Duodenal mucosa (tissue), 2 donors: ENCODE data around the gene PUM1.
A peak's percentile ranks its signal among the peaks of the same experiment; 100 is the strongest.

Source experiments
- H3K27ac ChIP-seq: one replicate; pipeline ENCODE4 v1.7.0; 2013; ENCODE audit warnings: low read depth, low read length
- H3K27me3 ChIP-seq, 2 donors: one replicate each; pipeline ENCODE4 v1.7.0; 2013; ENCODE audit warnings: low read length in 2 of 2, control low read depth in 1 of 2; ENCODE audit not compliant: insufficient read depth in 2 of 2, control insufficient read depth in 1 of 2
- H3K36me3 ChIP-seq, 2 donors: one replicate each; pipeline ENCODE4 v1.7.0; 2013; ENCODE audit warnings: low read length in 2 of 2, control low read depth in 1 of 2; ENCODE audit not compliant: insufficient read depth in 2 of 2, control insufficient read depth in 1 of 2
- H3K4me1 ChIP-seq, 2 donors: one replicate each; pipeline ENCODE4 v1.7.0; 2013; ENCODE audit warnings: low read length in 2 of 2, control low read depth in 1 of 2; ENCODE audit not compliant: insufficient read depth in 2 of 2, control insufficient read depth in 1 of 2
- H3K4me3 ChIP-seq, 2 donors: one replicate each; pipeline ENCODE4 v1.7.0; 2013; ENCODE audit warnings: low read length in 2 of 2, low read depth in 1 of 2
- H3K9ac ChIP-seq, 2 donors: one replicate each; pipeline ENCODE4 v1.7.0; 2013; ENCODE audit warnings: low read length in 2 of 2, low read depth in 1 of 2
- H3K9me3 ChIP-seq, 2 donors: one replicate each; pipeline ENCODE4 v1.7.0; 2013; ENCODE audit warnings: low read length in 2 of 2, control low read depth in 1 of 2; ENCODE audit not compliant: control insufficient read depth in 1 of 2

Gene PUM1, protein sequence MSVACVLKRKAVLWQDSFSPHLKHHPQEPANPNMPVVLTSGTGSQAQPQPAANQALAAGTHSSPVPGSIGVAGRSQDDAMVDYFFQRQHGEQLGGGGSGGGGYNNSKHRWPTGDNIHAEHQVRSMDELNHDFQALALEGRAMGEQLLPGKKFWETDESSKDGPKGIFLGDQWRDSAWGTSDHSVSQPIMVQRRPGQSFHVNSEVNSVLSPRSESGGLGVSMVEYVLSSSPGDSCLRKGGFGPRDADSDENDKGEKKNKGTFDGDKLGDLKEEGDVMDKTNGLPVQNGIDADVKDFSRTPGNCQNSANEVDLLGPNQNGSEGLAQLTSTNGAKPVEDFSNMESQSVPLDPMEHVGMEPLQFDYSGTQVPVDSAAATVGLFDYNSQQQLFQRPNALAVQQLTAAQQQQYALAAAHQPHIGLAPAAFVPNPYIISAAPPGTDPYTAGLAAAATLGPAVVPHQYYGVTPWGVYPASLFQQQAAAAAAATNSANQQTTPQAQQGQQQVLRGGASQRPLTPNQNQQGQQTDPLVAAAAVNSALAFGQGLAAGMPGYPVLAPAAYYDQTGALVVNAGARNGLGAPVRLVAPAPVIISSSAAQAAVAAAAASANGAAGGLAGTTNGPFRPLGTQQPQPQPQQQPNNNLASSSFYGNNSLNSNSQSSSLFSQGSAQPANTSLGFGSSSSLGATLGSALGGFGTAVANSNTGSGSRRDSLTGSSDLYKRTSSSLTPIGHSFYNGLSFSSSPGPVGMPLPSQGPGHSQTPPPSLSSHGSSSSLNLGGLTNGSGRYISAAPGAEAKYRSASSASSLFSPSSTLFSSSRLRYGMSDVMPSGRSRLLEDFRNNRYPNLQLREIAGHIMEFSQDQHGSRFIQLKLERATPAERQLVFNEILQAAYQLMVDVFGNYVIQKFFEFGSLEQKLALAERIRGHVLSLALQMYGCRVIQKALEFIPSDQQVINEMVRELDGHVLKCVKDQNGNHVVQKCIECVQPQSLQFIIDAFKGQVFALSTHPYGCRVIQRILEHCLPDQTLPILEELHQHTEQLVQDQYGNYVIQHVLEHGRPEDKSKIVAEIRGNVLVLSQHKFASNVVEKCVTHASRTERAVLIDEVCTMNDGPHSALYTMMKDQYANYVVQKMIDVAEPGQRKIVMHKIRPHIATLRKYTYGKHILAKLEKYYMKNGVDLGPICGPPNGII

DNA sequence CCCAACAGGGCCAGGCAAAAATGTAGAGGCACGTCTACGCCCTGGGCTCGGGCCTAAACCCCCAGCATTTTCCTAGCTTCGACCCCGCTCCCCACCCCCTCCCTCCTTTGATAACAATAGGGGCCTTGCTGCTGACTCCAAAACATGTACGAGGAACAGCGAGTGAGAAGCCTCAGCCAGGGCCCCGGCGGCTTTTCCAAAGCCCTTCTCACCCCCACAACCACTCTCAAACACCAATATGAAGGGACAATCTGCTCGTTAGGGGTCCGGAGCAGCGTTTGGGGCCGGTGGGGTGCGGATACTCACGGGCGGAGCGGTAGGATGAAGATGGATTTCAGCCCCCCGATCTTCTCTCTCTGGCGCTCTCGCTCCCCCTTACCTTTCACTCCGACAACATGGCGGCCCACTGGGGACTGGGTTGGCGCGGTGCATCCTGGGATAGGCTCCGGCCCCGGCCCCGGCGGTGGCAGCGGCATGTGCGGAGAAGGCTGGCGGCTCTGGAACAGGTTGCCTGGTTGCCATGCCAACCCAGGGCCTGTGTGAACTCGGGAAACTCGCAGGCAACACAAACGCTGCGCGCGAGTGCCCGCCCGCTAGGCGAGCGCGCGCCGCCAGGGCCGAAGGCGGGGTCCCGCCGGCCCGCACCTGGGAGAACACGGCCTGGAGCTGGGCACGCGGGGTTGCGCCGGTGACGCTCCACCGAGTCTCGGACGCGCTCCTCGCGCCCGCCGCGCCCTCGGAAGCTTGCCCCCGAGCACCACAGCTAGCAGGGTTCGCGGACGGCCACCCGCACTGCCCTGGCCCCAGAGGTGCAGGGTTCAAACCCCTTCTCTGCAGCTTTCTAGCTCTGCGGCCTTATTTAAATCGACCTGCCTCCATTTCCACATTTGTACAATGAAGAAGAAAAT is at the start of gene PUM1:
TSS of gene PUM1 (minus strand) at position 408 of the 908 bp plus-strand sequence. CDS start 6,151 bp downstream, outside the sequence.
- H3K36me3 ChIP-seq, result no peaks in the 10 kb centered on the region
- no peaks in the 10 kb centered on the region for H3K9me3 ChIP-seq

DNA sequence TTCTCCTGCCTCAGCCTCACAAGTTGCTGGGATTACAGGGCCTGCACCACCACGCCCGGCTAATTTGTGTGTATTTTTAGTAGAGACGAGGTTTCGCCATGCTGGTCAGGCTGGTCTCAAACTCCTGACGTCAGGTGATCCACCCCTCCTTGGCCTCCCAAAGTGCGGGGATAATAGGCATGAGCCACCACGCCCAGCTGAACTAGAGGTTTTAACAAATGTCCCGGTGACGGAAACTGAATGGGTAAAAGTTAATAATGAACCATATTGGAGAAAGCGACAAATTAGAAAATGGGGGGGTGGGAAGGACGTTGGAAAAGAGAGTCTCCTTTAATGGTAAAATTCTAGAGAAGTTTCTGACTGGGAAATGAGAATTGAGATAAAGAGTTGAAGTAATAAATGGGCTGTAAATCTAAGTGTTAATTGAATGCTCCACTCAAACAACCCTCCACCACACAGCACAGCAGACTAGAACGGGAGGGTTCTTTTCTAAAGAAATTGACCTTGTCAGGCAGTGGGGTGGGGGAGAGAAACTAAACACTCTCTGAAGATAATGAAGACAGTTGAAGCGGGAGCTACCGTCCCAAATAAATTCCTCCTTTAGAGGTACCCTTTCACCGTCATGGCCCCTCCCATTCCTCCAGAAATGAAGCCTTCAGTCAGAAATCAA is 46.9 kb upstream of the PUM1 start:
- H3K9me3 ChIP-seq, result no peaks in the 10 kb centered on the region
- H3K36me3 ChIP-seq, result no peaks in the 10 kb centered on the region
- H3K27me3 ChIP-seq, result no peaks in the 10 kb centered on the region
- no peak overlapping the region for H3K4me3 ChIP-seq
- no peaks in the 10 kb centered on the region for H3K4me1 ChIP-seq
- H3K9ac ChIP-seq, result no peak overlapping the region
- no peak overlapping the region for H3K27ac ChIP-seq

More for the DNA sequence above, at the start of gene PUM1:
- H3K4me1 ChIP-seq, result peaks cover 19 to 34% of the 10 kb centered on the region in 2 donors
- H3K4me3 ChIP-seq, result peak within 1 kb of the TSS; percentile 90 to 99
- no peaks in the 10 kb centered on the region for H3K27me3 ChIP-seq
- H3K9ac ChIP-seq, result peak within 1 kb of the TSS; percentile 91 to 98
- H3K27ac ChIP-seq, result peak within 1 kb of the TSS; percentile 82

DNA sequence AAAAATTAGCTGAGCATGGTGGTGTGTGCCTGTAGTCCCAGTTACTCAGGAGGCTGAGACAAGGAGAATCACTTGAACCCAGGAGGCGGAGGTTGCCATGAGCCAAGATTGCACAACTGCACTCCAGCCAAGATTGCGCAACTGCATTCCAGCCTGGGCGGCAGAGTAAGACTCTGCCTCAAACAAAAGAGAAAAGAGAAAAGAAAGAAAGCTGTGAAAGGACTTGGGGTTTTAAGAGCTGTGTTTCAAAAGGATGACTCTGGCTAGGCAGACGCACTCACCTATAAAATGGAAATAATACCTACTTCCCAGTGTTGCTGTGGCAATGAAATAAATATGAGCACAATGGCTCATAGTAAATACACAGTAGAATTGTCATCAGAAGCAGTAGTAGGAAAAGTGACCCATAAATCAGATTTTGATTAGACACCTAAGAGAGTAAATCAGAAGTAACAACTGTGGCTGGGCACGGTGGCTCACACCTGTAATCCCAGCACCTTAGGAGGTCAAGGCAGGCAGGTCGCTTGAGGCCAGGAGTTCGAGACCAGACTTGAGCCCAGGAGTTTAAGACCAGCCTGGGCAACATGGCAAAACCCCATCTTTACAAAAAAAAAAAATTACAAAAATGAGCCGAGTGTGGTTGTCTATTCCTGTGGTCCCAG is 45.9 kb upstream of the PUM1 start:
- Histone ChIP-seq H3K9ac (no peak overlapping the region), H3K27ac (no peak overlapping the region)

DNA sequence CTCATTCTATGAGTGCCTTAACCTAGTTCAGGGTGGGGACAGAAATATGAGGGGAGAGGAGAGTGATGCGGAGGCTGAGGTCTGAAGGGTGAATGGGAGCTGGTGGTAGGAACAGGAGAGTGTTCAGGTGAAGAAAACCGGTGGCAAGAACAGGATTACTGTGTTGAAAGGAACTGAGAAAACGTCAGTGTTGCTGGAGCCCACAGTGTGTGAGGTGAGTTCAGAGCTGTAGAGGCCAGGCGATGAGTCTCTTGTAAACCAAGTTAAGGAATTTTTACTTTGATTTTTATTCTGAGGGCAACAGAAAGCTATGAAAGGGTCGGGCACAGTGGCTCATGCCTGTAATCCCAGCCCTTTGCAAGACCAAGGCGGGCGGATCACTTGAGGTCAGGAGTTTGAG is 45.3 kb upstream of the PUM1 start:
- H3K27me3 ChIP-seq, result no peaks in the 10 kb centered on the region
- no peaks in the 10 kb centered on the region for H3K9me3 ChIP-seq
- no peak overlapping the region for H3K9ac ChIP-seq
- no peak overlapping the region for H3K27ac ChIP-seq
- no peaks in the 10 kb centered on the region for H3K4me1 ChIP-seq
- no peak overlapping the region for H3K4me3 ChIP-seq
- H3K36me3 ChIP-seq, result no peaks in the 10 kb centered on the region

More for the DNA sequence above, 45.9 kb upstream of the PUM1 start:
- Histone ChIP-seq H3K27me3 (no peaks in the 10 kb centered on the region), H3K9me3 (no peaks in the 10 kb centered on the region), H3K36me3 (no peaks in the 10 kb centered on the region), H3K4me3 (no peak overlapping the region), H3K4me1 (no peaks in the 10 kb centered on the region)

DNA sequence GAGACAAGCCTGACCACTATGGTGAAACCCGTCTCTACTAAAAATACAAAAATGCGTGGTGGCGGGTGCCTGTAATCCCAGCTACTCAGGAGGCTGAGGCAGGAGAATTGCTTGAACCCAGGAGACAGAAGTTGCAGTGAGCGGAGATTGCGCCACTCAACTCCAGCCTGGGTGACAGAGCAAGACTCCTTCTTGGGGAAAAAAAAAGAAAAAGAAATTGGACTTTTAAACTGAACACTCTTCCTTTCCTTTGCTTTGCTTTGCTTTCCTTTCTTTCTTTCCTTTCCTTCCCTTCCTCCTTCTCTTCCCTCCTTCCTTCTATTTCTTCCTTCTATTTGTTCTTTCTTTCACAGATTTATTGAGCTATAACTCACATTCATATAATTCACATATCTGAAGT is 43.3 kb upstream of the PUM1 start:
- Histone ChIP-seq H3K4me1 (no peaks in the 10 kb centered on the region), H3K9ac (no peak overlapping the region), H3K27me3 (no peaks in the 10 kb centered on the region), H3K4me3 (no peak overlapping the region), H3K36me3 (no peaks in the 10 kb centered on the region), H3K9me3 (no peaks in the 10 kb centered on the region), H3K27ac (no peak overlapping the region)

DNA sequence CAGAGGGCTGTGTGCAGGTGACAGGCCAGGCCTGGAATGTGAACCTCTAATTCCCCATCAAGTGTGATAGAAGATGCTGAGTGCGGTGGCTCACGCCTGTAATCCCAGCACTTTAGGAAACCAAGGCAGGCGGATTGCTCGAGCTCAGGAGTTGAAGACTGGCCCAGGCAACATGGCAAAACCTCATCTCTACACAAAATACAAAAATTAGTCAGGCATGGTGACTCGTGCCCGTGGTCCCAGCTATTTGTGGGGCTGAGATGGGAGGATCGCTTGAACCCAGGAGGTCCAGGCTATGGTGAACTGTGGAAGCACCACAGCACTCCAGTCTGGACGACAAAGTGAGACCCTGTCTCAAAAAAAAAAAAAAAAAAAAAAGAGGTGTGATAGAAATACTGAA is 40.1 kb upstream of the PUM1 start:
- Histone ChIP-seq H3K4me1 (peaks cover 11 to 15% of the 10 kb centered on the region in 2 donors), H3K4me3 (no peak overlapping the region), H3K9ac (no peak overlapping the region), H3K9me3 (no peaks in the 10 kb centered on the region), H3K27ac (no peak overlapping the region), H3K36me3 (no peaks in the 10 kb centered on the region), H3K27me3 (no peaks in the 10 kb centered on the region)

DNA sequence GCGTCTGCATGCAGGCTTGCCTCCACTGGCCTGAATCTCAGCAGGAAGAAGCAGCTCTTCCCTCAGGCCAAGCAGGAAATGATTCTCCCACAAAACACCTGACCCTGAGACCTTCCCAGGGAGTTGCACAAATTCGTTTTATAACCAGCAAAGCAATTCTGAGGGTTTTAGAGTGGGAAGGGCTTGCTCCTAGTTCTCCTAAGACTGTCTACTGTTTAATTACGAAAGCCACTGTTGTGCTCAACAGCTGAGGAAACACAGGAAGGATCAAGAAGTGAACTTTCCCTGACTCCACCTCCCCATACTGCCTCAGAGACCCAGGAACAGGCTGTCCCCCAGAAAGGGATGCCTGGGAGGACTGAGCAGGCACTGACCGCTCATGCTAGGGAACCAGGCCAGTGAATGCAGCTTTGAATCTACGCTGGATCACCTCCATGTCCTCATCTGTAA is 37.0 kb upstream of the PUM1 start:
- H3K27me3 ChIP-seq, result no peaks in the 10 kb centered on the region
- no peaks in the 10 kb centered on the region for H3K36me3 ChIP-seq
- H3K9ac ChIP-seq, result no peak overlapping the region
- no peak overlapping the region for H3K27ac ChIP-seq
- no peak overlapping the region for H3K4me3 ChIP-seq
- no peaks in the 10 kb centered on the region for H3K9me3 ChIP-seq
- H3K4me1 ChIP-seq, result peaks cover 12 to 15% of the 10 kb centered on the region in 2 donors

DNA sequence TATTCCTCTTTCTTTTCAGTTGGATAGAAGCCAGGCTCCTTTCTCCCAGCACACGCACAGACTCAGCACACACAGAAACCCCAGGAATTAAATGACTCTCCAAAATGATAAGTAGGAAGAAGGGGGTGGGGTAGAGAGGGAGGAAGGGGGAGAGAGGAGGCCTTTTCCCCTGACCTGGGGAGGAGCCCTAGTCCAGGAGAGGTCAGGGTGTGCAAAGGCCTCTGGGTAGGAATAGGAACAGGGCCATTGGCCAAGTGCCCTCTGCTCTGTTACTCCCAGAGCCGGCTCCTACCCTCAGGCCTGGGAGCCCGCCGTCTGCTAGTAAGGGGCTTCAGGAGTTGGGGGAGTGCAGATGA is 35.6 kb upstream of the PUM1 start:
- Histone ChIP-seq H3K9me3 (no peaks in the 10 kb centered on the region), H3K4me1 (peaks cover 12 to 15% of the 10 kb centered on the region in 2 donors), H3K27me3 (no peaks in the 10 kb centered on the region), H3K27ac (no peak overlapping the region), H3K36me3 (no peaks in the 10 kb centered on the region), H3K9ac (no peak overlapping the region), H3K4me3 (no peak overlapping the region)
